GM18511 (cell line): ENCODE measurements around the gene OR8D4.
"Not testable (repeated sequence)": the region's sequence is repeated elsewhere in the genome, so short reads cannot be mapped to it uniquely, and the experiment has no call there.

Source experiments
- ATAC-seq: cut with Tn5 transposase; IDR thresholded peaks from one replicate; pipeline ENCODE4 v1.9.1; 2021; ENCODE audit warnings: mild to moderate bottlenecking, moderate library complexity; ENCODE audit not compliant: unreplicated experiment

The OR8D4 gene

DNA sequence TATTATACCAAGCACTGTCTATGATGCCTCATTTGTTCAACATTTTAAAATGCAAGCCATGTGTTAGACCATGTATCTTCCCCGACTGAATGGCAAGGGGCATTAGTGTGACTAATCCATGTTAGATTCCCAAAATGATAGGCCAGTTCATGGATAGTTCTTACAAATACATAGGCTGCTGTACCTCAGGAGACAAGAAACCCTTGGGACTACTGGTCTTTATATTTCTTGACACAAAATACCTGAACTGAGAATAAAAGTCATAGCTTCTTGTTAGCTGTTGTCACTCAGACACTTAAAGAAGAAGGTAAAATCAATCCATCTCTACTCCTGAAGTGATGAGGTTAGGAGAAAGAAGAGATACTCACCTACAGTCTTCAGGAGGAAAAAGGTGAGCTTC lies at the start of gene OR8D4:
Gene OR8D4 (plus strand): TSS at position 301 of the 400 bp plus-strand sequence. CDS start 4,265 bp downstream, outside the sequence.
- no peak for ATAC-seq

DNA sequence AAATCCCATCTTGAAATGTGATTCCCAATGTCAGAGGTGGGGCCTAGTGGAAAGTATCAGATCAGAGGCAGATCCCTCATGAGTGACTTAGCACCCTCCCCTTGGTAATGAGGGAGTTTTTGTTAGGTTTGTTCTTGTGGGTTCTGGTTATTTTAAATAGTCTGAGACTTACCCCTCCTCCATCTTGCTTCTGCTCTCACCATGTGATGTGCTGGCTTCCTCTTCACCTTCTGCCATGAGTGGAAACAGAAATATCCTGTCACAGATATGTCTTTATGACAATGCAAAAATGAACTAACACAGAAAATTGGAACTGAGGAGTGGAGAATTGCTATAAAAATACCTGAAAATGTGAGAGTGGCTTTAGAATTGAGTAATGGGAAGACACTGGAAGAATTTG lies 49.6 kb upstream of the OR8D4 start:
- ATAC-seq = no peak

DNA sequence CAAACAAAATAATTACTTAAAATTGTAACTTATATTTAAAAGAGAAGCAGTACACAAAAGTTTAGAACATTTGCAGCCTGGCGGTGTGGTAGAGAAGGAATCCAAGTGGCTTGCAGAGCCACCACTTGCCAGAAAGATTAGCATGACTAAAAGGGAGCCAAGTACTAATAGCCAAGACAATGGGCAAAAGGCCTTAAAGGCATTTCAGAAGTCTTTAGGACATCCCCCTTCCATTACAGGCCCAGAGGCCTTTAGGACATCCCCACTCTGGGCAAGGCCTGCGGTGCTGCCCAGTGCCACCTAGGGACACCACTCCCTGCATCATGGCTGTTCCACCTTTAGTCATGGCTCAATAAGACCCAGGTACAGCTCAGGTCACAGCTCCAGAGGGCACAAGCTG lies 48.9 kb upstream of the OR8D4 start:
- ATAC-seq = no peak

GRCh38 chr11:123856444-123856843 lies 45.5 kb upstream of the OR8D4 start:
- no peak for ATAC-seq

- ATAC-seq = no peak
Observed at GRCh38 chr11:123859731-123860130, 42.2 kb upstream of the OR8D4 start.

DNA sequence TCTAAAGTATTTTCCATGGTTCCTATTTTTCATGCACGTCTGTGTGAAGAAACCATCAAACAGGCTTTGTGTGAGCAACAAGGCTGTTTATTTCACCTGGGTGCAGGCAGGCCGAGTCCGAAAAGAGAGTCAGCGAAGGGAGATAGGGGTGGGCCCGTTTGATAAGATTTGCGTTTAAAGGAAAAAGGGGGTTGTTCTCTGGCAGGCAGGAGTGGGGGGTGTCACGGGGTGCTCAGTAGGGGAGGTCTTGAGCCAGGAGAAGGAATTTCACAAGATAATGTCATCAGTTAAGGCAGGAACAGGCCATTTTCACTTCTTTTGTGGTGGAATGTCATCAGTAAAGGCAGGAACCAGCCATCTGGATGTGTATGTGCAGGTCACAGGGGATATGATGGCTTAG lies 36.7 kb upstream of the OR8D4 start:
- not testable (repeated sequence) for ATAC-seq

- ATAC-seq = not testable (repeated sequence)
Observed at GRCh38 chr11:123867795-123868194, 34.2 kb upstream of the OR8D4 start.

GRCh38 chr11:123880912-123881311 lies 21.1 kb upstream of the OR8D4 start:
- no peak for ATAC-seq

DNA sequence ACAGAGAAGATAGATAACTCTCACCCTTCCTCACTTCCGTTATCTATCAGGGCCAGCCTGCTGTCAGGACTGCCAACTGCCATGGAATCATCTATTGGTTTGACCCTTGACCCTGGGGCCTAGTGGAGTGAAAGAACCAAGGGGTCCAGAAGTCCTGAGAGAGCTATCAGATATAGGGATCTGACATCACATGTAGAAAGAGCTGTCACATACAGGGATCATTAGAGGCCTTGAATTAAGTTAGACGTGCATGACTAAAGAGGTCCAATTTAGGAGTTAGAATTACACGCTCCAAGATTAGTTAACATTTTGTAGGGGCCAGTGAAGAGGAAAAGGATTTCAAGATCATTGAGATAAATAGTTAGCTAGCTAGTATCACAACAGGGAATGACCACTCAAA lies 16.4 kb upstream of the OR8D4 start, which contains the start of gene TMEM225:
Gene TMEM225 (minus strand): TSS at position 101 of the 400 bp plus-strand sequence. CDS start 245 bp downstream, outside the sequence.
- ATAC-seq = no peak

- no peak for ATAC-seq
Observed at GRCh38 chr11:123892031-123892430, 9.9 kb upstream of the OR8D4 start.

DNA sequence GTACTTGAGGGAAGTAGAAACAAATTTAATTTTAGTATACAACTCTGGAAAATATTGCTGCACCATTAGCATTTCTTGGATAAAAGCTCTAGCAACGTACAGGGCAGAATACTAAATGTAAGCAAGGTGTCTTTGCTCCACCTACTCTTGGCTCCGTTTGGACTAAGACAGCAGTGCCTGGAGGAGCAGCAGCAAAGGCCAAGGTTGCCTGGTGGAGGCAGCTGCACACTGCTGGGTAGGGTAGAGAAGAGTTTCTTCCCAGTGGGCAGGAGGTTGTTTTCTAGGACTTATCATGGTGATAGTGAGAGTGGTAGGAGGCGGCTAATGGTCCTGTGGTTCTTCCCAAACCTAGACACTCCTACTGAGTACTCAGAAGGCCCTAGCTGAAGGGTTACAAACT lies 2.2 kb upstream of the OR8D4 start:
- no peak for ATAC-seq

DNA sequence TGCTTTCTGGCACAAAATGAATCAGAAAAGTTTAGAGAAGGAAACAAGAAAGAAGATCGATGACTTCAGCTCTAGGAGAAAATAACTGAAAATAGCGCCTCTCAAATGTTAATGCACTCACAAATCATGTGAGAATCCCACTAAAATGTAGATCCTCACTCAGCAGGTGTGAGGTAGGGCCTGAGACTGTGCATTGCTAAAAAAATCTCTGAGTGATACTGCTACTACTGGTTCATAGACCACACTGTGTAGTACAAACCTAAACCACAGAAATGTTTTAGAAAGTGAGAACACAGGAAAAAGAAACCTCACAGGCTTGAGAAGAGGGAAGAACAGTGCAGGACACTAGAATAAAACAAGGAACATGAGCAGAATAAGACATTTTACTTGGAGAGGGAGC lies 2.0 kb downstream of the OR8D4 start:
- ATAC-seq = peak; percentile 82

DNA sequence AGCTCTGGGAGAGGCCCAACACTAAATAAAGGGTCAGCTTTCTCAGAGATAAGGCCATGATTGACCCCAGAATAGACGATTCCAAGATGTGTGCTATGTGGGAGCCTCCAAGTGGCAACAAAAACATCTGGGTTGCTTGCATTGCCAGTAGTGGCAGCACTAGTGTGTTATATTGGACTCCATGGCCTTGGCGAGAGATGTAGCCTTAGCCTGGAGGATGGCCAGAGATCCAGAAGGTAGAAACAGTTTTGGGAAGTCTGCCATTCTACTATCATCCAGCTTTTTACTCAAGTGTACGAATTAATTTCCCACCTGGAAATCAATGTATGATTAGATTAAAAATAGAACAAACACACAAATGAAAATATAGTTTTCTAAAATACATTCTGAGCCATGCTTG lies 3.0 kb downstream of the OR8D4 start:
- no peak for ATAC-seq

DNA sequence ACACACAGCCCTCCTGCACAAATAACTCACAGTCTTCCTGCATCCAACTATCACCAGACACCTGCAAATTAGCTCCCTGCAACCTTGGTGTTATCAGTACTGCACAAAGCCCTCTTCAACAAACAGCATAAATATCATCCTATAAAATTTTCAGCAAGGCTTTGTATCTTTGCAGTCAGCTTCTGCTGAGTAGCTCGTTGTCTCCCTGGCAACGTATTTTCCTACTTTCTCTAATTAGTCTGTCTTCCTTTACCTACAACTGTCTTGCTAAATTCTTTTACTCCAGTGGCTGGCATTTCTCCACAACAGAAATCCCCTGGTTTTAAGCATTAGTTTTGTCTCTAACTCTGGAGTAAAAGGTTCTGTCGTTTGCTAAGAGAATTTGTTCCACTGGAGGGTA lies 3.9 kb downstream of the OR8D4 start:
- ATAC-seq = no peak

- ATAC-seq = no peak
Observed at GRCh38 chr11:123920943-123921342, 19.0 kb downstream of the OR8D4 start.

- ATAC-seq = peak; percentile 56
Observed at GRCh38 chr11:123924027-123924426, 22.1 kb downstream of the OR8D4 start.

GRCh38 chr11:123939317-123939716 lies 37.4 kb downstream of the OR8D4 start, which contains the start of gene OR4D5:
TSS of gene OR4D5 (plus strand) at chr11:123939617. CDS start at chr11:123939617, 0 bp downstream.
- ATAC-seq = no peak

- no peak for ATAC-seq
Observed at GRCh38 chr11:123942413-123942812, 40.4 kb downstream of the OR8D4 start.

DNA sequence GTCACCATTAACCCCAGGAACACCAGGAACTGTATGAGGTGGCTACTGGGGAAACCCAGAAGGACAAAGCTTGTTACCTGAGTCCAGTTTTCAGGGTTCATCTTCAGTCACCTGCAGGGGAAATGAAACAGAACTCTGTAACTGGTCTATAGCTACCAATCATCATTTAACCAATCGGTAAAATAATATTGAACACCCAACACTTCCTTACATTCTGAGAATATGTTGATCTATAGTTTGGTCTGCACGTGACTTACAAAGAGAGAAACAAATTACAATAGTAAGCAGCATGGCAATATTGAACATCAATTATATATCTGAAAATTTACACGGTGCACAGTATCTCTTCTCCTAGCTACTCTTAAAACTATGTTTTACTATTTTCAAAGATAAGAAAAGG lies 41.8 kb downstream of the OR8D4 start, which contains the start of gene OR6T1:
Gene OR6T1 (minus strand): TSS at position 101 of the 400 bp plus-strand sequence. CDS start 0 bp downstream, at position 101.
- ATAC-seq = no peak

GRCh38 chr11:123945132-123945531 lies 43.2 kb downstream of the OR8D4 start:
- ATAC-seq = no peak

DNA sequence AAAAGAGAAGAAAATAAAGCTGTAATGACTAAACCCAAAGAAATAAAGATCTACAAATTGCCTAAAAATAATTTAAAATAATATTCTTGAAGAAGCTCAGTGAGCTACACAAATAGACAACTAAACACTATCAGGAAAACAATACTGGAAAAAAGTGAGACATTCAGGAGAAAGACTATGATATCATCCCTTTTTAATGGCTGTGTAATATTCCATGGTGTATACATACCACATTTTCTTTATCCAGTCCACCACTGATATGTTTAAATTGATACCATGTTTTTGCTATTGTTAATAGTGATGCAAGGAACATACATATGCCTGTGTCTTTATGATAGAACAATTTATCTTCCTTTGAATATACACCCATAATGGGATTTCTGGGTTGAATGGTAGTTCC lies 54.8 kb downstream of the OR8D4 start:
- ATAC-seq = no peak
